Testis (tissue), 2 donors: ENCODE results near the gene UMOD.

Experiments used
- POLR2A ChIP-seq: fragments of 450-650 bp; IDR thresholded peaks from one replicate; pipeline ENCODE4 v1.6.1; 2017; ENCODE audit warnings: antibody characterized with exemption, mild to moderate bottlenecking, moderate library complexity
- TF ChIP-seq, protein P1 (sequence below), 3 experiments: fragments of 450-650 bp in 2 of 3; fragments of 200-600 bp in 1 of 3; sonication (generic) in 1 of 3; IDR thresholded peaks; one replicate each; pipeline ENCODE4 v1.5.1; 2016 to 2019; ENCODE audit warnings: antibody characterized with exemption in 3 of 3, mild to moderate bottlenecking in 2 of 3, moderate library complexity in 1 of 3

DNA sequence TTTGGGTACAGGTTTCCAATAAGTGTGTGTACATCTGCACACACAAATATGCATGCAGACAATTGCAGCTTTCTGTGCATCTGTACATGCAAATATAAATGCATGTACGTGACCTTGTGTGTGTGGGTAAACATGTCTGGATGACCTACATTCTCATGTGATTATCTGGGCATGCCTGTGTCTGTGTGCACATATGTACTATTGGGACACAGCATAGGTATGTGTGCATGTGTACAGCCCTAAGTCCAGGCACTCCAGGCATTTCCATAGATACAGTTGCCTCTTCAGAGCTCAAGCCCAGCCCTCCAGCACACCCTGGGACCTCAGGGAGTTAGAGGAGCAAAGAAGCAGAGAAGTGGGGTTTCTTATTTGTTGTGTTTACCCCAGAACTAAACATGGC, 18.1 kb downstream of the UMOD start:
- no peak for TF ChIP-seq POLR2A
- TF ChIP-seq, protein P1, sequence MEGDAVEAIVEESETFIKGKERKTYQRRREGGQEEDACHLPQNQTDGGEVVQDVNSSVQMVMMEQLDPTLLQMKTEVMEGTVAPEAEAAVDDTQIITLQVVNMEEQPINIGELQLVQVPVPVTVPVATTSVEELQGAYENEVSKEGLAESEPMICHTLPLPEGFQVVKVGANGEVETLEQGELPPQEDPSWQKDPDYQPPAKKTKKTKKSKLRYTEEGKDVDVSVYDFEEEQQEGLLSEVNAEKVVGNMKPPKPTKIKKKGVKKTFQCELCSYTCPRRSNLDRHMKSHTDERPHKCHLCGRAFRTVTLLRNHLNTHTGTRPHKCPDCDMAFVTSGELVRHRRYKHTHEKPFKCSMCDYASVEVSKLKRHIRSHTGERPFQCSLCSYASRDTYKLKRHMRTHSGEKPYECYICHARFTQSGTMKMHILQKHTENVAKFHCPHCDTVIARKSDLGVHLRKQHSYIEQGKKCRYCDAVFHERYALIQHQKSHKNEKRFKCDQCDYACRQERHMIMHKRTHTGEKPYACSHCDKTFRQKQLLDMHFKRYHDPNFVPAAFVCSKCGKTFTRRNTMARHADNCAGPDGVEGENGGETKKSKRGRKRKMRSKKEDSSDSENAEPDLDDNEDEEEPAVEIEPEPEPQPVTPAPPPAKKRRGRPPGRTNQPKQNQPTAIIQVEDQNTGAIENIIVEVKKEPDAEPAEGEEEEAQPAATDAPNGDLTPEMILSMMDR (IDR thresholded peaks at IDR 0.05) = no peak
